HCEC 1CT (cell line): ENCODE data around the gene RELT.

Experiments
- DNase-seq: peaks from one replicate; pipeline ENCODE4 v3.0.0-alpha.2; 2017

RELT gene

GRCh38 chr11:73439002-73439843 lies 63.0 kb downstream of the RELT start:
- DNase-seq = no peak

DNA sequence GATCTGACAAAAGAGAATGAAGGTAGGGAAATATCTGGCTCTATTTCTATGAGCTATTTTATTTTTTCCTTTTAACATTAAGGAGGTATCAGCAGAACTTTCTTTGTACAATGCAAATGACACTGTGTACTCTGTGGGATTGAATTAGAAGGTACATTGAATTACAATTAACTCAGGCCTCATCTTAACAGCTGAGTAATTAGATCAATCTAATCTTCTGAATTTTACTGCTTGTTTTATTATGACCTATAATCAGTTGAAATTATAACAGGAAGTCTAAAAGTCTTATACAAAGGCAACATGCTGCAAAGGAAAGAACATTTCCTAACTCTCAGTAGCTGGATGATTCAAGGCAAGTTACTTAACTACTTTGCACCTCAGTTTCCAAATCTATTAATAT lies 69.8 kb downstream of the RELT start:
- no peak for DNase-seq

- DNase-seq = no peak
These were observed 70.6 kb downstream of the RELT start for GRCh38 chr11:73446766-73447165.
